Measurements from ENCODE around the gene HOXA10. TPM values are rescaled to one million over a fixed set of nuclear protein-coding genes. Genes with fewer than 3 reads are reported as not detected.

HOXA10 gene
- total RNA-seq, 1 donor from 2014 or later = 4.9 TPM

DNA sequence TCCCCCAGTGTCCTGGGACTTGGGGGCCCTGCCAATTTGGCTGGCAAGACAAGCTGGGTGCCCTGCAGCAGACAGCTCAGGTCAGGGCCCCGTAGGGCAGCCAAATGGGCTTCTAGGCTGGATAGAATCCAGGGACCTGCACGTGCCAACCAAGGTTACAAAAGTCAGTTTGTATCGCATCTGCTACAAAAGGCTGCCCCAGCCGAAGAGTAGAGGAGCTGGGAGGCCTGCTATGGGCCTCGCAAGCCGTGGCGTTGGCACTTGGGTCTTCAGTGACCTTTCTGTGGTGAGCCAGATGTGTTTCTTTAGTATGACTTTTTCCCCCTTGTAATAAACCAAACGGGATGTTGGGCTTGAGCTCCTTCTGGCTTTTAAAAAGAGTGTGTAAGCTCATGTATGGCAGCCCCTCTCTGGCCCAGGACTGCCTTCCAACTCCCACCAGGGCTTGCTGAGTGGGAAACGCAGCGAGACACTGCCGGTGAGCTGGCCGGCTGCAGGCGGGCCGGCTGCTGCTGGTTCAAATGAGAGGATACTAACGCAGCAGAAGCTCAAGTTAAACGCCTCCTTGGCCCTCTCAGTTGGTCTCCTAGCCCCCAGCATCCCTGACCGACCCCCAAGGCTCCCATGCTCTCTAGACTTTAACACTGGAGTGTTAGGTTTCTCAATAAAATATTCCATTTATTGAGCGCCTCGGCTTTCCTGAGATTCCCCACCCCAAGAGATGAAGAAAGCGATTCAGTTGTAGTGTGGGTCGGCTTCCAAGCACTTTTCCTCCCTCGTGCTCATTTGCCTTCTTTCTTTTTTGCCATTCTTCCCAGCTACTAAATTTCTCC, 3.1 kb upstream of the HOXA10 start:
- peak overlapping the region; percentile 17 for H3K4me3 Mint-ChIP-seq
- no peaks in the 10 kb centered on the region for H3K9me3 Mint-ChIP-seq
- TF ChIP-seq, protein P1, sequence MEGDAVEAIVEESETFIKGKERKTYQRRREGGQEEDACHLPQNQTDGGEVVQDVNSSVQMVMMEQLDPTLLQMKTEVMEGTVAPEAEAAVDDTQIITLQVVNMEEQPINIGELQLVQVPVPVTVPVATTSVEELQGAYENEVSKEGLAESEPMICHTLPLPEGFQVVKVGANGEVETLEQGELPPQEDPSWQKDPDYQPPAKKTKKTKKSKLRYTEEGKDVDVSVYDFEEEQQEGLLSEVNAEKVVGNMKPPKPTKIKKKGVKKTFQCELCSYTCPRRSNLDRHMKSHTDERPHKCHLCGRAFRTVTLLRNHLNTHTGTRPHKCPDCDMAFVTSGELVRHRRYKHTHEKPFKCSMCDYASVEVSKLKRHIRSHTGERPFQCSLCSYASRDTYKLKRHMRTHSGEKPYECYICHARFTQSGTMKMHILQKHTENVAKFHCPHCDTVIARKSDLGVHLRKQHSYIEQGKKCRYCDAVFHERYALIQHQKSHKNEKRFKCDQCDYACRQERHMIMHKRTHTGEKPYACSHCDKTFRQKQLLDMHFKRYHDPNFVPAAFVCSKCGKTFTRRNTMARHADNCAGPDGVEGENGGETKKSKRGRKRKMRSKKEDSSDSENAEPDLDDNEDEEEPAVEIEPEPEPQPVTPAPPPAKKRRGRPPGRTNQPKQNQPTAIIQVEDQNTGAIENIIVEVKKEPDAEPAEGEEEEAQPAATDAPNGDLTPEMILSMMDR (conservative IDR thresholded peaks at IDR 0.05) = no peak
- peaks cover 90% of the 10 kb centered on the region for H3K27me3 Mint-ChIP-seq
- H3K36me3 Mint-ChIP-seq = no peaks in the 10 kb centered on the region
- peaks cover 9% of the 10 kb centered on the region for H3K4me1 Mint-ChIP-seq (ENCODE audit: unreplicated experiment)
- H3K27ac Mint-ChIP-seq = peak overlapping the region; percentile 15
- peak; percentile 62 for DNase-seq (ENCODE audit: extremely low spot score, unreplicated experiment)

DNA sequence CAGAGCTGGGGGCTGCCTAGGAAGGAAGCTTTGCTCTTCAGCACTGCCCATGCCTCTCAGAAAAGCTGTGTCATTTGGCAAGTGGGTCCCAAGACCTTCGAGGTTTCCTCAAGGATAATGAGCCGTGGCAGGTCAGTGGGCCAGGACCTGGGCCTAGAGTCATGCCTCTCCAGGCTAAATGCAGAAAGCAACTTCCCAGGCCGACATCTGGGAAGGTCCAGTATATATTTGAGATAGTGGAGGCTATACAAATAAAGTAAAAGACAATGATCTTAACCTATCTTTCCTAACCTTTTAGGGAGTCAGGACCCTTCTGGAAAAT, 2.4 kb upstream of the HOXA10 start:
- H3K27me3 Mint-ChIP-seq = peaks cover 90% of the 10 kb centered on the region
- H3K36me3 Mint-ChIP-seq = no peaks in the 10 kb centered on the region
- no peak overlapping the region for H3K4me3 Mint-ChIP-seq
- H3K27ac Mint-ChIP-seq = no peak overlapping the region
- DNase-seq (ENCODE audit: extremely low spot score, unreplicated experiment) = no peak
- no peaks in the 10 kb centered on the region for H3K9me3 Mint-ChIP-seq
- TF ChIP-seq, protein P1 (conservative IDR thresholded peaks at IDR 0.05) = no peak
- H3K4me1 Mint-ChIP-seq (ENCODE audit: unreplicated experiment) = peaks cover 15% of the 10 kb centered on the region

DNA sequence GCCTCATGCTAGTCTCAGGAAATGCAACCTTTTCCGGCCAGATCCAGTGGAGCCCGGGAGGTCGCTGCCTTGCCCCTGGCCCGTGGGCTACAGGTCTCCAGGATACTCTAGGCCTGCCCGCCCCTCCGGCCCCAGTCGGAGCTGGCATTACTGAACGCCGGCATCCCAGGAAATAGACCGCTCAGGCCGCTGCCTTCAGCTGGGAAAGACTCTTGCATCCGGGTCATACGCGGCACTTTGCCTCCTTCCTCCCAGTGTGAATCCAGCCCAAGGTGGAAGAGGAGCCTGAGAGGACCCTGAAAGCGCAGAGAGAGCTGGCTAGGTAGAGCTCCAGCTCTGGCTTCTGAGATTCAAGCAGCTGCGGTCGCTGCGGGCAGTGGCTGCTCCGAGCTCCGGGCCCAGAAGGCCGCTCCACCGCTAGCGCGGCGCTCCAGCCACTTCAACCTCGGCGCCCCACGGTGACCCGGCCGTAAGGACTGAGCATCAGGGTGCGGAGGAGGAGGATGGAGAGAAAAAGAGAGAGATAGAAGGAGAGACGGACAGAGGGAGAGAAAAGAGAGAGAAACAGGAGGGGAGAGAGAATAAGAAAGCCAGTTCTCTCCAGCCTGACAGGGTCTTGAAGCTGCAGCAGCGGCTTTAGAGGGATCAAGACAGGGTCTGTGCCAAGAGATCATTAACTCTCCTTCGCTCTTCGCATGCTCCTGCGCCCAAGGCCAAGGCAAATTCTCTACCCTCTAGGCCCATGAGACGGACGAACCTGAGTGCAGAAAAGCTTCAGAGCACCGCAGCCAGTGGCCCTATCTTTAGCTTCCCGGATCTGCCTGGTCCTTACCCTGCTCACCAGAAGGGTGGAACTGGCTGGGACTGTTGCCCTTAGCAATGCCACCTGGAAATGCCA, 1.8 kb upstream of the HOXA10 start:
- H3K27ac Mint-ChIP-seq = no peak overlapping the region
- H3K36me3 Mint-ChIP-seq = no peaks in the 10 kb centered on the region
- H3K27me3 Mint-ChIP-seq = peaks cover 90% of the 10 kb centered on the region
- H3K9me3 Mint-ChIP-seq = no peaks in the 10 kb centered on the region
- TF ChIP-seq, protein P1 (conservative IDR thresholded peaks at IDR 0.05) = no peak
- peak overlapping the region; percentile 52 for H3K4me3 Mint-ChIP-seq
- DNase-seq (ENCODE audit: extremely low spot score, unreplicated experiment) = peak; percentile 64
- peaks cover 16% of the 10 kb centered on the region for H3K4me1 Mint-ChIP-seq (ENCODE audit: unreplicated experiment)

DNA sequence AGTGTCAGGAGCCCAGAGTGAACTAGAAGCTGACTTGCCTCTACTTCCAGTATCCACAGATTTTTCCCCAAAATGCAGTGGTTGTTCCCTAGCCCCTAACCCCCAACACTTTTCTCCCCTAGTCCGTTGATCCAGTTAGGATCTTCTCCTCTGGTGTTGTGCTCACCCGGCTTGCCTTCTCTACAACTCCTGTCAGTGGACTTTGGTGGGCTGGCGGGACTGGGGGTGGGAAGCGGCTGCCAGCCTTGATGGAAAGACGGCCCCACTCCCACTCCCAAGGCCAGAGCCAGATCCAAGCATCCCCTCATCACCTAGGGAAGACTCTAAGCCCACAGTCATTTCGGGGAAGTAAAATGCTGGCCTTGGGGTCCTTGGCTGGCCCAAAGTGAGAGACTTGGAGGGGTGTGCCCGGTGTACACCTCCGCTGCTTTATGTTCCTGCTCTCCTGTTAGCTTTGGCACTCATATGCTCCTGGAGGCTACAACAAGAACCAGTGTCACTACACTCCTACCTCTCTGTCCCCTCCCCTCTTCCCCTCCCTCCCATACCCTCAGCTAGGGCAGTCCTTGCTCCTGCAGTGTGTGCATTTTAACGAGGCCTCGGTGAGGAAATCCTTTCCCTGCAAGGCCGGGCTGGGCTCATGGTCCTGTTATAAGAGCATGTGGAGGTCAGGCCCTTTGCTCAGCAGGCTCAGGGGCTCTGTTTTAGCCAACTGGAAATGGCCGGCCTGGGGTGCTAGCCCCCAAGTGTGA, 930 bp upstream of the HOXA10 start:
- H3K36me3 Mint-ChIP-seq = no peaks in the 10 kb centered on the region
- no peak overlapping the region for H3K27ac Mint-ChIP-seq
- H3K9me3 Mint-ChIP-seq = no peaks in the 10 kb centered on the region
- H3K27me3 Mint-ChIP-seq = peaks cover 90% of the 10 kb centered on the region
- H3K4me3 Mint-ChIP-seq = peak overlapping the region; percentile 75
- TF ChIP-seq, protein P1 (conservative IDR thresholded peaks at IDR 0.05) = no peak
- peak; percentile 64 for DNase-seq (ENCODE audit: extremely low spot score, unreplicated experiment)
- peaks cover 16% of the 10 kb centered on the region for H3K4me1 Mint-ChIP-seq (ENCODE audit: unreplicated experiment)

DNA sequence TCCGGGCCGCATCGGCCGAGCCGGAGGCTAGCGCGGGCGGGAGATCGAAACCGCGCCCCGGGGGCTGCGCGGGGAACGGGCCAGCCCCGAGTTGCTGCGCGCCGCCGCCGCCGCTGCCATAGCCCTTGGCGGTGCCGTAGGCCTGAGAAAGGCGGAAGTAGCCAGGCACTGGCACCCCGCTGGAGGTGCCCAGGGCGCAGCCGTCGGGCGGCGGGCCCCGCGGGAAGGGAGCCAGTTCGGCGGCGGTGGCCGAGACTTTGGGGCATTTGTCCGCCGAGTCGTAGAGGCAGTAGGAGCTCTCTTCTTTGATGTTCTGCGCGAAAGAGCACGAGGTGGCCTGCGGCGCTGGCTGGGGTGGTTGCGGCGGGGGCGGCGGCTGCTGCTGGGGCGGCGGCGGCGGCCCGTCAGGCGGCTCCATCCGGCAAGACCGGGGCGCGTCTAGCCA, 587 bp downstream of the HOXA10 start:
- no peak overlapping the region for H3K4me3 Mint-ChIP-seq
- TF ChIP-seq, protein P1 (conservative IDR thresholded peaks at IDR 0.05) = no peak
- peaks cover 85% of the 10 kb centered on the region for H3K27me3 Mint-ChIP-seq
- no peak overlapping the region for H3K27ac Mint-ChIP-seq
- H3K4me1 Mint-ChIP-seq (ENCODE audit: unreplicated experiment) = peaks cover 10% of the 10 kb centered on the region
- H3K9me3 Mint-ChIP-seq = no peaks in the 10 kb centered on the region
- no peaks in the 10 kb centered on the region for H3K36me3 Mint-ChIP-seq
- DNase-seq (ENCODE audit: extremely low spot score, unreplicated experiment) = peak; percentile 70

Measured in type B pancreatic cell (in vitro differentiated cells).